ENCODE data around the gene TIMM17A. TPM values are rescaled to one million over a fixed set of nuclear protein-coding genes. Genes with fewer than 3 reads are reported as not detected.

Gene TIMM17A
- total and polyA plus RNA-seq, 2 of the 4 experiments (the other 2 are of a cell fraction): 80.4 to 87.3 TPM

- POLR2A ChIA-PET (ENCODE audit: unreplicated experiment): no interaction called here
- no TSS peak for BruUV-seq (replicated peaks)
Measured at GRCh38 chr1:202007805-202008489, 52.6 kb downstream of the TIMM17A start.

More at GRCh38 chr1:202007805-202008489, 52.6 kb downstream of the TIMM17A start:
- Histone ChIP-seq H3K23ac (ENCODE audit: low read depth, low read length) (no peak overlapping the region), H2AK5ac (ENCODE audit: low read depth, low read length) (no peak overlapping the region), H3K9me1 (ENCODE audit: insufficient read depth, low read length) (no peaks in the 10 kb centered on the region; the same call in 1 of the 2 replicates), H4K20me1 (ENCODE audit: insufficient read depth, low read length) (no peaks in the 10 kb centered on the region), H2BK15ac (ENCODE audit: low read depth, low read length) (no peak overlapping the region), H3K27ac (ENCODE audit: insufficient read depth, low read length) (no peak overlapping the region), H4K8ac (ENCODE audit: low read depth in 2 of 2, low read length in 2 of 2) (no peak overlapping the region), H4K91ac (ENCODE audit: insufficient read depth, low read depth, low read length) (no peak overlapping the region), H3K4me3 (ENCODE audit: insufficient read depth, low read depth, low read length) (no peak overlapping the region), H3K18ac (ENCODE audit: low read depth, low read length) (no peak overlapping the region), H3K79me1 (ENCODE audit: low read depth in 1 of 2, low read length in 2 of 2) (no peaks in the 10 kb centered on the region), H3K36me3 (ENCODE audit: control insufficient read depth, insufficient read depth, low read length) (peaks cover 26% of the 10 kb centered on the region), H3K9ac (ENCODE audit: low read depth, low read length) (no peak overlapping the region), H3K9me3 (ENCODE audit: control insufficient read depth, insufficient read depth, low read length) (no peaks in the 10 kb centered on the region), H3K4ac (ENCODE audit: low read depth, low read length) (no peak overlapping the region), H3K4me2 (ENCODE audit: low read depth, low read length) (no peak overlapping the region), H4K5ac (ENCODE audit: low read depth, low read length) (no peak overlapping the region), H3K14ac (replicated peaks; ENCODE audit: low read depth, low read length) (no peak overlapping the region), H3K56ac (ENCODE audit: extremely low read depth, insufficient read depth, low read length) (no peak overlapping the region), H2BK120ac (ENCODE audit: low read depth, low read length) (no peak overlapping the region), H2BK5ac (ENCODE audit: low read depth, low read length, poor library complexity, severe bottlenecking) (no peak overlapping the region), H2AK9ac (replicated peaks; ENCODE audit: low read depth, low read length, poor library complexity) (no peak overlapping the region), H2AFZ (replicated peaks; ENCODE audit: low read length, poor library complexity) (peak overlapping the region; percentile 21), H2BK20ac (ENCODE audit: low read depth, low read length) (no peak overlapping the region), H3K27me3 (ENCODE audit: control insufficient read depth, insufficient read depth, low read length) (0 out of 2 replicates have a peak, but pooled peaks cover 2% of the 10 kb centered on the region), H3K4me1 (ENCODE audit: control insufficient read depth, insufficient read depth, low read length) (peaks cover 2% of the 10 kb centered on the region; the same call in 1 of the 2 replicates)
- DNase-seq (no peak), ATAC-seq (ENCODE audit: low read depth) (no peak)
- no CpG with 5 or more reads among the region's 11 CpGs for WGBS, 2 experiments (ENCODE audit: extremely low coverage in 2 of 2, insufficient read length in 1 of 2)
- dilution Hi-C loops (cut with HindIII; ENCODE audit: low sequenced_read_pairs, unreplicated experiment): no loop called here
- CTCF ChIA-PET: interaction anchor here (0.7 to 1.4 kb wide), 2 partner anchors 111 to 112 kb away, joined by 3 to 4 read pairs; no protein-coding TSS in a partner anchor
- in situ Hi-C loops (cut with MboI; ENCODE audit: low sequenced_read_pairs): no loop called here
- intact Hi-C loops (cut with micrococcal nuclease): loop anchor here (5.0 kb wide), 1 partner anchor 129 kb away; no protein-coding TSS in a partner anchor
- TF ChIP-seq CTCF (conservative IDR thresholded peaks at IDR 0.05; ENCODE audit: low read depth, low read length) (no peak), MAFK (IDR thresholded peaks at IDR 0.05; ENCODE audit: low read depth, low read length) (no peak), CHD1 (IDR thresholded peaks at IDR 0.05; ENCODE audit: low read depth, low read length) (no peak), MAZ (IDR thresholded peaks at IDR 0.05; ENCODE audit: borderline replicate concordance, low read depth, low read length) (no peak), RFX5 (IDR thresholded peaks at IDR 0.05; ENCODE audit: low read depth, low read length) (no peak), SMC3 (IDR thresholded peaks at IDR 0.05; ENCODE audit: low read depth, low read length) (no peak), BHLHE40 (IDR thresholded peaks at IDR 0.05; ENCODE audit: low read depth, low read length) (no peak), USF2 (IDR thresholded peaks at IDR 0.05; ENCODE audit: low read depth, low read length) (no peak), RAD21 (IDR thresholded peaks at IDR 0.05; ENCODE audit: low read length) (no peak), FOS (IDR thresholded peaks at IDR 0.05; ENCODE audit: low read depth, low read length) (no peak), NFE2L2 (IDR thresholded peaks at IDR 0.05; ENCODE audit: low read depth, low read length) (no peak), CEBPB (IDR thresholded peaks at IDR 0.05; ENCODE audit: low read depth, low read length) (no peak), POLR2A (IDR thresholded peaks at IDR 0.05; ENCODE audit: low read depth, low read length) (no peak)

All from IMR-90 (cell line).